Endothelial cell (in vitro differentiated cells): ENCODE measurements around the gene CTNND2. TPM values are rescaled to one million over a fixed set of nuclear protein-coding genes. Genes with fewer than 3 reads are reported as not detected.

Source experiments
- DNase-seq: peaks from one replicate; pipeline ENCODE4 v3.0.0; 2021; ENCODE audit warnings: low spot score
- H3K27ac Mint-ChIP-seq: one replicate; pipeline ENCODE4 v1.8.0; 2021; ENCODE audit warnings: mixed read lengths, inconsistent platforms; ENCODE audit not compliant: unreplicated experiment
- H3K27me3 Mint-ChIP-seq: one replicate; pipeline ENCODE4 v1.8.0; 2021; ENCODE audit warnings: mild to moderate bottlenecking, moderate library complexity, mixed read lengths, inconsistent platforms; ENCODE audit not compliant: unreplicated experiment
- H3K36me3 Mint-ChIP-seq: one replicate; pipeline ENCODE4 v1.8.0; 2021; ENCODE audit warnings: mild to moderate bottlenecking, low read depth, mixed read lengths, inconsistent platforms; ENCODE audit not compliant: unreplicated experiment
- H3K4me1 Mint-ChIP-seq: one replicate; pipeline ENCODE4 v1.8.0; 2021; ENCODE audit warnings: mild to moderate bottlenecking, mixed read lengths, inconsistent platforms; ENCODE audit not compliant: unreplicated experiment
- H3K4me3 Mint-ChIP-seq: one replicate; pipeline ENCODE4 v1.8.0; 2021; ENCODE audit warnings: mild to moderate bottlenecking, mixed read lengths, inconsistent platforms; ENCODE audit not compliant: unreplicated experiment
- H3K9me3 Mint-ChIP-seq: one replicate; pipeline ENCODE4 v1.8.0; 2021; ENCODE audit warnings: mixed read lengths, inconsistent platforms; ENCODE audit not compliant: unreplicated experiment
- CTCF ChIP-seq: fragments of 200-600 bp; sonication (generic); IDR thresholded peaks from one replicate; pipeline ENCODE4 v1.5.0; 2021; ENCODE audit warnings: antibody characterized with exemption; ENCODE audit not compliant: unreplicated experiment
- total RNA-seq: library from RNA; stranded (reverse); fragmentation: NEBNext Ultra II Directional; extraction: Animal tissue kit (Norgen Biotek cat#: 25700); gene quantifications from one replicate; pipeline ENCODE4 v1.2.1, GENCODE V29; 2021; ENCODE audit not compliant: unreplicated experiment

The CTNND2 gene
- total RNA-seq, 1 donor from 2014 or later = 3.6 TPM

- H3K27ac Mint-ChIP-seq = no peak overlapping the region
- H3K4me3 Mint-ChIP-seq = no peak overlapping the region
- H3K9me3 Mint-ChIP-seq = no peaks in the 10 kb centered on the region
- DNase-seq = no peak
- peaks cover 5% of the 10 kb centered on the region for H3K36me3 Mint-ChIP-seq
- no peak for TF ChIP-seq CTCF
- H3K27me3 Mint-ChIP-seq = no peaks in the 10 kb centered on the region
- H3K4me1 Mint-ChIP-seq = peaks cover 15% of the 10 kb centered on the region
Observed at GRCh38 chr5:11596185-11596584, 308.1 kb downstream of the CTNND2 start.

GRCh38 chr5:11595045-11595444, 309.2 kb downstream of the CTNND2 start:
- no peak for TF ChIP-seq CTCF

GRCh38 chr5:11594021-11594420, 310.2 kb downstream of the CTNND2 start:
- H3K4me1 Mint-ChIP-seq = peaks cover 17% of the 10 kb centered on the region
- peaks cover 5% of the 10 kb centered on the region for H3K36me3 Mint-ChIP-seq
- no peak overlapping the region for H3K27ac Mint-ChIP-seq
- no peak for DNase-seq
- H3K9me3 Mint-ChIP-seq = no peaks in the 10 kb centered on the region
- H3K27me3 Mint-ChIP-seq = no peaks in the 10 kb centered on the region
- no peak overlapping the region for H3K4me3 Mint-ChIP-seq
- TF ChIP-seq CTCF = no peak

More at GRCh38 chr5:11595045-11595444, 309.2 kb downstream of the CTNND2 start:
- Mint-ChIP-seq H3K9me3 (no peaks in the 10 kb centered on the region), H3K36me3 (peaks cover 5% of the 10 kb centered on the region), H3K4me1 (peaks cover 15% of the 10 kb centered on the region), H3K4me3 (peak overlapping the region; percentile 35), H3K27me3 (no peaks in the 10 kb centered on the region), H3K27ac (peak overlapping the region; percentile 55)
- no peak for DNase-seq

- H3K9me3 Mint-ChIP-seq = no peaks in the 10 kb centered on the region
- TF ChIP-seq CTCF = no peak
Observed at GRCh38 chr5:11590475-11590874, 313.8 kb downstream of the CTNND2 start.

GRCh38 chr5:11588803-11589202, 315.4 kb downstream of the CTNND2 start:
- no peak for TF ChIP-seq CTCF
- Mint-ChIP-seq H3K9me3 (no peaks in the 10 kb centered on the region), H3K27ac (peak overlapping the region; percentile 74), H3K36me3 (peaks cover 5% of the 10 kb centered on the region), H3K4me1 (peaks cover 10% of the 10 kb centered on the region), H3K27me3 (no peaks in the 10 kb centered on the region), H3K4me3 (no peak overlapping the region)
- DNase-seq = peak; percentile 29

More at GRCh38 chr5:11590475-11590874, 313.8 kb downstream of the CTNND2 start:
- peaks cover 18% of the 10 kb centered on the region for H3K4me1 Mint-ChIP-seq
- no peak for DNase-seq
- H3K36me3 Mint-ChIP-seq = peaks cover 5% of the 10 kb centered on the region
- H3K4me3 Mint-ChIP-seq = no peak overlapping the region
- no peaks in the 10 kb centered on the region for H3K27me3 Mint-ChIP-seq
- no peak overlapping the region for H3K27ac Mint-ChIP-seq
